Stimulated activated CD8-positive, alpha-beta memory T cell treated with anti-CD3 and anti-CD28 coated beads, Interleukin-15, amount 100 ng/mL, for 48 hours (primary cell): ENCODE results near the gene OR10A6.

Experiments used
- DNase-seq, 2 donors: peaks; one replicate each; pipeline ENCODE4 v3.0.0-alpha.2; 2020; ENCODE audit warnings: low read depth in 2 of 2

OR10A6 gene, protein sequence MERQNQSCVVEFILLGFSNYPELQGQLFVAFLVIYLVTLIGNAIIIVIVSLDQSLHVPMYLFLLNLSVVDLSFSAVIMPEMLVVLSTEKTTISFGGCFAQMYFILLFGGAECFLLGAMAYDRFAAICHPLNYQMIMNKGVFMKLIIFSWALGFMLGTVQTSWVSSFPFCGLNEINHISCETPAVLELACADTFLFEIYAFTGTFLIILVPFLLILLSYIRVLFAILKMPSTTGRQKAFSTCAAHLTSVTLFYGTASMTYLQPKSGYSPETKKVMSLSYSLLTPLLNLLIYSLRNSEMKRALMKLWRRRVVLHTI

DNA sequence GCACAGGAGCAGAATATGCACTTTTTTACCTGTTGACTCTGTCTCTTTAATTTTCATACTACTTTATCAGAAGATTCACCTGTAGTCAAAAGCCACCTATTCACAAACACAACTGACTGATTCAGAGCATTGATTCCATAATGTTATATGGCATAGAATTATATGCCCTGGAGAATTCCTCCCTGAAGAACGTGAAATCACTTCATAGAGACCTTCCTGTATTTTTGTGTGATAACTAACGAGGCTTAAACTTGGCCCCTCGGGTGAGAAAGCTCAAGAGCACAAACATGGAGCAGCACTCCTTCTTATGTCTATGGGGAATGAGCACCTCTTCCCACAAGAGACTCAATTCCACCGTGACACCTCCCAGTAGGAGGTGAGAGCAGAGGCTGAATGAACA lies at the start of gene OR10A6:
Gene OR10A6 (minus strand): TSS at position 101 of the 400 bp plus-strand sequence. CDS start 2,606 bp downstream, outside the sequence.
- no peak for DNase-seq

DNA sequence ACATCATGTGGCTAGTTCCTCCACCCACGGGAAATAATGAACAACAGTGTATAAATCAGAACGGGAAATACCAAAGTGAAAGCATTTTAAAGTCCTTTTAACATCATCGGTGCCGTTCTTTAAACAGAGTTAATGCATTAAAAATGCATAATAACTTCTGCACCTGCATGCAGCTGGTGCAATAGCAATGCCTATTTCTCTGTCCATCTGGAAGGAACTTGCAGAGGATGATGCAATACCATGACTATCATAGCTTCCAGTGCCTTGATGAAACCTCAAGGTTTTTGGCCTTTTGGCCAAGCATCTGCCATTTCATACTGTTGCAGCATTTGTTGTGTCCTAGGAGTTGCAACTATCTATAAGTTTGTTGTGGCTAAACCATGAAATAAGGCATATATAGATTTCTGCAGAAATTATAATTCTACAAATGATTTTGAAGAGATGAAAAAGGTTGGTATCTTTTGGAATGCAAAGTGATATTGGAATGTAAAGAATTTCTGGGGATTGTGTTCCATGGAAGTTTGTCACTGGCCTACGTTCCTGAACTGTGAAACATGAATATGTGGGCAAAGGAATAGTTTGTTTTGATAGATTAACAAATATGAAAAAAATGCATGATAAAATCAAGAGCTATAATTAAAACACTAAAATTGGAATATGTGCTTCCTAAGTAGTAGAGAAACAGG lies 46.3 kb upstream of the OR10A6 start:
- no peak for DNase-seq

DNA sequence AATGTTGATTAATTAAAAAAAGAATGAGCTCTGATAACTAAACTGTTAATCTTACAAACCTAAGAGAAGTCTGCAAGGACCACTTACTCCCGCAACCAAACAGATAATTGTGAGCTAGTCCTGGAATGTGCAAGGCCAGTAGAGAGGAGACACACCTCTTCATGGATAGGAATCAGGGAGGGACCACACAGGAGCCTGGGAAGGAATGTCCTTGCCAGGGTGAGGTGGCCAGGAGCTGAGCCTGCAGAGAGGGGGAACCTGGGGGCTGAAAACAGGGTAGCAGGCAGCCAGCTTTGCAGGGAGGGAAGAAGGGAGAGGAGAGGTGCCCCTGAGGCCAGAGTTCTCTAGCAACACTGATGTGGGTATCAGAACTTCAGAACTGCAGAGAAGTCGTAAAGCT lies 43.6 kb upstream of the OR10A6 start:
- DNase-seq: no peak

DNA sequence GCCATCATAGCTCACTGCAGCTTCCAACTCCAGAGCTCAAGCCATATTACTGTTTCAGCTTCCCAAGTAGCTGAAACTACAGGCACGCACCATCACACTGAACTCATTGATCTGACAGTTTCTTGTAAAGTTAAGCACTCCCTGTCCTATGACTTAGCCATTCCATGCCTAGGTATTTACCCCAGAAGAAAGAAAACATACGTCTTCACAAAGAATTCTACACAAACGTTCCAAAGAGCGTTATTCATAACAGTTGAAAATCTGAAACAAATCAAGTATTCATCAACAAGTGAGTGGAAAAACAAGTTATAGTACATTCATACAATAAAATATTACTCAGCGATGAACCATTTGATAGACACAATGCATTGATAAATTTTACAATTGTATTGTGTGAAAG lies 41.9 kb upstream of the OR10A6 start:
- DNase-seq: no peak

DNA sequence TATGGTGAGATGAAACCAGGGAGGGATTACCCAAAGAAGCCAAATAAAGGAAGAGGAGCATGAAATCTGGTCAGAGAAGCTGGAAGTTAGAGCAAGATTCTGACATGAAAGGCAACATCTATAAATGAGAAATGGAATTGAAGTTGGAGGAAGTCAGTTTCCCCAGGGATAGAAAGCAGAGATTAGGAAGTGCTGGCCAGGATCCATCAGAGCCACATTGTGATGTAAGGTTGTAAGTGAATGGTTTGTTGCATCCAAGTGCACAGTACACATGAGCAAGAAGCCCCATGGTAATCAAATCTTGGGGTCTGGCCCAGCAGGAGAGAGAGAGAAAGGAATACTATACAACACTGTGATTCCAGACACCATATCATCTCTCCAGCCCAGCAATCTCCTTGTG lies 40.8 kb upstream of the OR10A6 start:
- DNase-seq: no peak

DNA sequence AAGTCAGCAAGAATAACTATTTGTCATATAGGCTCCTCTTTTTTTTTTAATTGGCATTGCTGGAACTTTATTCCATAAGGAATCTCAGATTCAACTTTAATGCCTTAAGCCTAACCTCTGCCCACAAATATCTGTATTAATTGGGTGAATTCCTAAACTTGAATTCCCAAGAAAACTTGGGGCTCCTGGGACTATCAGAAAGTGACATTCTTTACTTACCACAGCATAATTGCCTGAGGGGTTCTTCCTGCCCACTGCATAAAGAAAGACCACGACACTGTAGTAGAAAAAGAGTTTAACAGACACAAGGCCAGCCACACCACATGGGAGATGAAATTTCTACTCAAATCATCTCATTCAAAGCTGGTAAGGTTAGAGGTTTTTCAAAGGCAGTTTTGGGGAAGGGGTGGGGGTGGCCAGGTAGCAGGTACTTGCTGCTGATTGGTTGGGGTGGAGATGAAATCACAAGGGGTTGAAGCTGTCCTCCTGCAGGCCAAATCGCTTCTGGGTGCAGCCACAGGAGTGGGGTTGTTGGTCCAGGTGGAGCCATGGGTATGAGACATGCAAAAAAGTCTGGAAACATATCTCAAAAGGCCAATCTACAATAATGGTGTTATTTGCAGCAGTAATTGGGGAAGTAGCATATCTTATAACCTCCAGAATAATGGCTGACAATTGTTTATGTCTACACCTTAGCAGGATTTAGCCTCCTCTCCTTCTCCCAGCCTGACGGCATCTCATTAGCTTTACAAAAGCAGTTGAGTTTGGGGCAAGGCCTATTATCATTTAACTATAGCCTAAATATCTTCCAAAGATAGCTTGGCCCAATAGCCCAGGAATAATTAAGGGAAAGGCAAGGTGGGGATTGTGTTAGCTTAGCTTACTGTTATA lies 38.9 kb upstream of the OR10A6 start:
- DNase-seq: no peak

DNA sequence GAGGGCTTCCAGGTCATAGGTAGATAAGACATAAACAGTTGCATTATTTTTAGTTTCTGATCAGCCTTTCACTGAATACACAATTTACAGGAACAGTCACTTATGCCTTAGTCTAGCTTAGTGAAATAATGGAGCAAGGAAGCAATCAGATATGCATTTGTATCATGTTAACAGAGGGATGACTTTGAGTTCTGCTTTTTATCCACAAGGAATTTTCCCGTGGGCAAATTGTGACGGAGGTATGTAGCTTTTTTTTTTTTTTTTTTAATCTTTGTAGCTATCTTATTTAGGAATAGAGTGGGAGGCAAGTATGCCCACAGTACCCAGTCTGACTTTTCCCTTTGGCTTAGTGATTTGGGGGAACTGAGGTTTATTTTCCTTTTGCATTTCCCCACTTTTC lies 37.6 kb upstream of the OR10A6 start:
- no peak for DNase-seq

DNA sequence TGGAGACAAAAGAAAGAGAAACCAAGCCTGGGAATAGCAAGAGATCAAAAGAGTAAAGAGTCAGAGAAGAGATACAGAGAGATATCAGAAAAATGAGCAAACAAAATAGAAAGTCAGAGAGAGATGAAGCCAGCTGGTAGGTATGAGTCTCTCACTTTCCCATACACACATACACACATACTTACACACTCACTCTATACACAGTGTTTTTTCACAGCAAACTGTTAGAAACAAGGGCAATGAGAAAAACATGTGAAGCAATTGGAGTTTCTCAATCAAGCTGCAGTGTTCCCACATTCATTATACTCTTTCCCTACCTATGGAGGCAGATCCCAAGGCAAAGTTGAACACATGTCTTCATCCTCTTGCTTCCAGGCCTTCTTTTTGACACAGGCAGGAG lies 36.8 kb upstream of the OR10A6 start:
- DNase-seq: no peak

DNA sequence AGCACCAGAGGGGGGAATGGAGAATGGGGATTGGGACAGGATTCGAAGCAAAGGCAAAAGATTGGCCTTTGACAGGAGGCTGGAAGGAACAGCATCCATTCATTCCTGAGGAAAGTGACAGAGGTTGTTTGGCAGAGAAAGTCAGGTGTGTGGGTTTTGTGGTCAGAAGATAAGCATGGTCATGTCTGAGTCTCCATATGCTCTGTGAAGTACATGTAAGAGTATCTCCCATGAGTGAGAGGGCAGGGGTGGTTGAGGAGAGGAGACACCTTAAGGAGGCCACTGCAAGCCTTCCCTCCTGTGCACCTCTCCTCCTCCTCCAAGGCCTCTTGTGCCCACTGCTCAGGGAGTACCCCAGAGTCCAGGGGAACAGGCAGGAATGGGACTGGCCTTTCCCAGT lies 36.0 kb upstream of the OR10A6 start:
- DNase-seq: no peak

DNA sequence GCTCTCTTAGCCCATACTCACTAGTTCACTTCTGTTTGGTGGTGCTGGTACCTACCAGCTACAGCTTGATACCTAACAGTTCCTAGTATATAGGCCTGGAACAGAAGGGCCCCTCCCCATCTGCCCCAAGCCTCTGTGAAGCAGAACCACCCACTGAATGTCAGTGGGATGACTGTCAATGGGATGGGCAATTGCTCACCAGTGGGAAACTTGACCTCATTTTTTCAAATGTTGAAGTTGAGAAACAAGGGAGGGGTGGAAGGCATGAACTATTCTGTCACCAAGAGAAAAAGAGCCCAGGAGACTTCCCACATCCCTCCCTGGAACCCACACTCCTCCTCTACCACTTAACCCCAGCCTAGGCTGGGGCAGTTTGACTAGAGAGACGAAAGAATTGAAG lies 34.3 kb upstream of the OR10A6 start, which contains the start of gene NLRP10:
Gene NLRP10 (minus strand): TSS at position 62 of the 400 bp plus-strand sequence. CDS start 1,952 bp downstream, outside the sequence.
- DNase-seq: no peak

DNA sequence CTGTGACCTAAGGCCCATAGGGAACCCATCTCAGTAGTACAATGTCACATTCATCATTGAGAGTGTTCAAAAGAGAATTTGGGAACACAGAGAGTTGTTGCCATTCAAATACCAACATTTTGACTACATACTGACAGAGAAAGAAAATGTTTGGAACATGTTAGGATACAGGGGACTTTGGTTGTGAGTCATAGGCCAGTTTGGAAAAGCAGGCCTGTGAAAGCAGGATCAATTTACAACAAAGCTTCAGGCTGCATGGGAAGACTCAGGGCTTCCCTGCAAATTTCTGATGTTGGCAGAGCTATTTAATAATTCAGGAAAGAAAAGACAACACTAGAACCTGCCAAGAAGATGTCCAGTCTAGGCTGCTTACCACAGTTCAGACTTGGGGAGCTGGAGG lies 33.8 kb upstream of the OR10A6 start:
- no peak for DNase-seq

DNA sequence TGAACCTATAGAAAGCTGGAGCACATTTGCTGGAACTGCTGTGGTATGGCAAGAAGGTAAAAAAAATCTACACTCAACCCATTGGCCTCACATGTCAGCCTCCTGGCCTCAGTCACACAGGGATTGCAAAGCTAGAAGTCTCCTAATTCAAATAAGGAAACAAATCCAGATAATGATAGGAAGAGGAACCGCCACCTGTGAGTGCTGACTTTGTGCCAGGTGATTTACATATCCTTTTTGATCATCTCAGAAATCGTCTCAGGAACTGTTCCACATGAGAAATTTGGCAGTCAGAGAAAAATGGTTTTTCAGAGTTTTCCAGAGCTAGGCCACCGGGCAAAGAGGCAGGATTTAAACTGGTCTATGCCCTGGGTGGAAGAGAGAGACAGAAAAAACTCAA lies 33.2 kb upstream of the OR10A6 start:
- no peak for DNase-seq

DNA sequence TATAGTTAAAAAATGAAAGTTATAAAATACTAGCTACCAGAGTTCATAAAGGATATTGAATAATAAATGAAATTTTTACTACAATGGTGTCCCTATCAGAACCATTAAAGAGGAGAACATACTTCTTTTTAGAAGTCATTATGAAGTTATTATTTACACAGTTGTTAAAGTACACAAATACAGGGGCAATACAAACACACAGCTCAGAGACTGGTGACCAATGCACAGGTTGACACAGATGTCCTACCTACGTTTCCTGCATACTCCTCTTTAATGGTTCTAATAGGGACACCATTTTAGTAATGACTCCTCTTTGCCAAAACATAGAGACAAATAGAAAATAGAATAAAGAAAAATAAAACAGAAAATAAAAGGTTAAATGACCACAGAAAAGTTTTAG lies 24.1 kb upstream of the OR10A6 start:
- no peak for DNase-seq

DNA sequence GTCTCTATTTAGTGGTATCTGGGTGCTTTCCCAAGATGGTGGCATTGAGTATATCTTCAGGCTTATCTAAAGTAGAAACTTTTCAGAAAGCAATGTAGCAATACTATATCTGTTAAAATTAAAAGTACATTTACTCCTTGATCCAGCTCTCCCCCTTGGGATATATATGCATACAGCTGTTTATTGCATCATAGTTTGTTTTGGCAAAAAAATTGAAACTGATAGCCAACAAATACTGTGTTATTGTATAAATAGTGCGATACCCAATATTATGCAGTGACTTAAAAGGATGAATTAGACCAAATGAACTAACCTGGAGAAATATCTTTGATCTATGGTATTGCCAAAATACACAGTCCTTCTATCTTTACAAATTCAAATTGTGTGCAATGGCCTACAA lies 18.9 kb upstream of the OR10A6 start:
- no peak for DNase-seq

DNA sequence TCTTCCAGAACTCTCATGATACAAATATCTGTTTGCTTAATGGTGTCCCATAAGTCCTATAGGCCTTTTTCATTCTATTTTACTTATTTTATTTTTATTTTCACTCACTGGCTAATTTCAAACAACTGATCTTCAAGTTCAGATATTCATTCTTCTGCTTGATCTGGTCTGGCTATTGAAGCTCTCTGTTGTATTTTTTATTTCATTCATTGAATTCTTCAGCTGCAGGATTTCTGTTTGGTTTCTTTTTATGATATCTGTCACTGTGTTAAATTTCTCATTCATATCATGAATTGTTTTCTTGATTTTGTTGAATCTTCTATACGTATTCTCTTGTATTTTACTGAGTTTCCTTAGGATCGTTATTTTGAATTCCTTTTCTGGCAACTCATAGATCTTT lies 13.1 kb upstream of the OR10A6 start:
- no peak for DNase-seq

DNA sequence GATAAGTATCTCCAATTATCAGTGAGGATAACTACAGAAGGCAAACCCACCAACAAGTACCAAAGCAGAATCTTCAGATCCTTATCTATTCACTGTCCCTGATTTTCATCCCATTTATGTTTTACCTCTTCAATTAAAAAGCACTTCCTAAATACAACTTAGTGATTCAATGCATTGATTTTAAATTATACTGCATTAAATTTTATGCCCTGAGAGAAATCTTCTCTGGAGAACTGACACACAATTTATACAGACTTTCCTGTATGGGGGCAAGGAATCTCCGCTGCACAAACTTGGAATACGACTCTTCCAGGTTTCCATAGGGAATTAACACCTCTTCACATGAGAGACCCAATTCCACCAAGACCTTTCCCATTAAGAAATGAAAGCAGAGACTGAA lies 10.5 kb upstream of the OR10A6 start, which contains the start of gene OR10A3:
Gene OR10A3 (minus strand): TSS at position 101 of the 400 bp plus-strand sequence. CDS start 2,188 bp downstream, outside the sequence.
- DNase-seq: no peak

DNA sequence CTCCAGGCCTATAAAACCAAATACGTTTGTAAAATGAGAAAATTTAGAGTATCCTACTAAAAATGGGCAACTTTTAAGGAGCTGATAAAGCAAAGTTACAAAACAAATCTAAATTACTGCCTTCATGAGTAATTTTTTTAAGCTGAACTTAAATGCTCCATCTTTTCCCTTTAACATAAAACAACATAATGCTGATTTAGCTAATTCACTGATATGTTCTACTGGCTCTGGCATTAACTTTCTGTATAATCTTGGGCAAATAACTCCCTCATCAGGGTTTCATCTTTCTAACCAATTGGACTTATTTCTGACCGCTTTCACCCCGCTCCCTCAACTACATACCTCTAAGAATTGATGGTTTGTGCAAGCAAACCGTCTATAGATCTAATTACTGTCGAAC lies 10.1 kb upstream of the OR10A6 start:
- DNase-seq: no peak

DNA sequence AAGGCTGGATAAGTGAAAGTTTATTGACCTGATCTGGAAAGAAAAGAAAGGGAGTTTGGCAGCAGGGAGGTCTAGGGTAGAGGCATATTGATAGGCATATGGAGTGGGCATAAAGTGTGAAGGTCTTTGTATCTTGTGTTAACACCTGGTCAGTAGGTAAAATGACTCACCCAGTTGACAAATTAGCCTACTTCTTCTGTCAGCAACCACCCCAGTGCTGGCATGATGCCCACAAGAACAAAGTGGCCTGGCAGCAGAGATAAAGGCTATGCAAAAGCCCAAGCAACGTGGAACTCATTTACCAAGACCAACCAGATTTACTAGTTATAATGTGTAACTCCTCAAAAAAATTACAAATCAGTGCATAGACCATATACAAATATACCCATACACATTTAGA lies 5.5 kb upstream of the OR10A6 start:
- no peak for DNase-seq

DNA sequence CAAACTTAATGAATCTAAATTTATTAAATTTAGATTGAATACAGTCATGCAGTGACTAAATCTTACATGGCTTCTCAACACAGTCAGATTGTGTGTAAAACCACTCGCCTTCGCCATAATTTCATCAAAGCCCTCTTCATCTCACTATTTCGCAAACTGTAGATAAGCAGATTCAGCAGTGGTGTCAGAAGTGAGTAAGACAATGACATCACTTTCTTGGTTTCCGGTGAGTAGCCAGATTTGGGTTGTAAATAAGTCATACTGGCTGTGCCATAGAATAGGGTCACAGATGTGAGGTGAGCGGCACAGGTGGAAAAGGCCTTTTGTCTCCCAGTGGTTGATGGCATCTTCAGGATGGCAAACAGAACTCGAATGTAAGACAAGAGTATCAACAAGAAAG lies 3.4 kb downstream of the OR10A6 start:
- no peak for DNase-seq

DNA sequence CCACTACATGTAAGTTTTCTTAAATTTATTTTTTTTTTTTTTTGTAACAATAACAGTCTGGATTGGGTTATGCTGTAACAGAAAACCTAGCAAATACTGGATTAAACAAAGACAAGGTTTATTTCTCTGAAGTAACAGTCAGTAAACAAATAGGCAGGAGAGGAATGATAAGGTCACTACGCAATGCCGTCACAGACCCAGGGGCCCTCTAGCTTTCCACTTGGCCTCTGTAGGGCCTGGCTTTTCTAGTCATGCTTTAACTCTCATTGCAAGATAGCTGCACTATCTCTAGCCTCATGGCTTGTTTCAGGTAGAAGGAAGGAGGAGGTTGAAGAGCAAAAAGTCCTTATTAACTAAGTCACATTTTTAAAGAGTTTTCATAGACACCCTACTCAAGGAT lies 6.5 kb downstream of the OR10A6 start:
- no peak for DNase-seq

DNA sequence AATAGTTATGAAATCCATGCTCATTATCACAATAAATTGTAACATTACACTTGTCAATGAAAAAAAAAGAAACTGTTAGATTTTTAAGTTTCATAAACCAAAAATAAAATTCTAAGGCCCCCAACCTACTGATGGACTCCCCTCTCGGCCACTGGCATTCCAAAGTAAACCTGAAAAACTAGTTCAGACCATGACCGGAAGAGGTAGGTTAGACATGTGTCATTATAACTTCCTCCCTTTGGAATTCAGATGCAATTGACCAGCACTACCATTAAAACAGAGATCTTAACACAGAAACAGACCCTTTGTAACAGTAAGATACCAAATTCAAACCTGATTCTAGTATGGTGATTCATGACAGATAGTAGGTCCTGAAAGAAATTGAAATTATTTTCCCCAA lies 12.9 kb downstream of the OR10A6 start:
- DNase-seq: no peak

DNA sequence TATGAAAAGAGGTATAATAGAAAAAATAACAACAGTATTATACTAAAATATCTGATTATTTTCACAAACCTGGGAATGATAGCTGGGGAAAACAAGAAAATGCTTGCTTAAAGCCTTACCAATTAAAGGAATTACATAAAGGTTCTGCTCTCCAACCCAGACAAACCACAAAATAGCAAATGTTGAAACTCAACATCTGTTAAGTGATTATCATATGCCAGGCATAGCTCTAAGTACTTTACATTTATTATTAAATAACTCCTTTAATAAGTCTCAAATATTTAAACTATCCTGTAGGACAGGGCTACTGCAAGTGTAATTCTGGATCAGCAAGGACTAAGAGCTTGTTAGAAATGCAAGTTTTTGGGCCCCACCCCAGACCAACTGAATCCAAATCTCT lies 20.1 kb downstream of the OR10A6 start:
- no peak for DNase-seq
